Neural progenitor cell (in vitro differentiated cells): Measurements from ENCODE around the gene ADGRD2. TPM values are rescaled to one million over a fixed set of nuclear protein-coding genes. Genes with fewer than 3 reads are reported as not detected.
"Not testable (repeated sequence)": the region's sequence is repeated elsewhere in the genome, so short reads cannot be mapped to it uniquely, and the experiment has no call there.

Source experiments
- DNase-seq: peaks from one replicate; pipeline ENCODE4 v3.0.0-alpha.2; 2016; ENCODE audit warnings: low spot score
- H2AFZ ChIP-seq: fragments of 200-600 bp; sonication (generic); replicated peaks from 2 replicates; pipeline ENCODE4 v1.6.1; 2016; ENCODE audit warnings: antibody characterized with exemption
- H3F3A ChIP-seq: fragments of 200-600 bp; sonication (generic); 2 replicates; pipeline ENCODE4 v1.6.1; 2016; ENCODE audit warnings: antibody characterized with exemption, low read depth
- H3K27ac ChIP-seq: fragments of 200-600 bp; sonication (generic); 2 replicates; pipeline ENCODE4 v1.5.1; 2016; ENCODE audit warnings: mild to moderate bottlenecking
- H3K27me3 ChIP-seq: fragments of 200-600 bp; sonication (generic); 2 replicates; pipeline ENCODE4 v1.6.1; 2016; ENCODE audit warnings: mild to moderate bottlenecking, moderate library complexity
- H3K36me3 ChIP-seq: fragments of 200-600 bp; sonication (generic); 2 replicates; pipeline ENCODE4 v1.5.1; 2016
- H3K4me1 ChIP-seq: fragments of 200-600 bp; sonication (generic); 2 replicates; pipeline ENCODE4 v1.6.1; 2016; ENCODE audit warnings: mixed run types
- H3K4me2 ChIP-seq: fragments of 200-600 bp; sonication (generic); 2 replicates; pipeline ENCODE4 v1.6.1; 2016
- H3K4me3 ChIP-seq: fragments of 200-600 bp; sonication (generic); 2 replicates; pipeline ENCODE4 v1.5.1; 2016
- H3K79me2 ChIP-seq: fragments of 200-600 bp; sonication (generic); 2 replicates; pipeline ENCODE4 v1.6.1; 2016; ENCODE audit warnings: low read depth
- H3K9ac ChIP-seq: fragments of 200-600 bp; sonication (generic); 2 replicates; pipeline ENCODE4 v1.6.1; 2016
- H3K9me3 ChIP-seq: fragments of 200-600 bp; sonication (generic); 2 replicates; pipeline ENCODE4 v1.5.1; 2016; ENCODE audit warnings: low read depth
- H4K20me1 ChIP-seq: fragments of 200-600 bp; sonication (generic); 2 replicates; pipeline ENCODE4 v1.6.1; 2016; ENCODE audit warnings: low read depth
- H3K27ac Mint-ChIP-seq: 3 replicates; pipeline ENCODE4 v1.8.0; 2021; ENCODE audit warnings: mixed read lengths
- H3K27me3 Mint-ChIP-seq: 2 replicates; pipeline ENCODE4 v1.8.0; 2022; ENCODE audit warnings: low read depth, mild to moderate bottlenecking, inconsistent platforms, moderate library complexity, mixed read lengths; ENCODE audit not compliant: insufficient read depth
- H3K36me3 Mint-ChIP-seq: 3 replicates; pipeline ENCODE4 v1.8.0; 2021; ENCODE audit warnings: mixed read lengths
- H3K4me1 Mint-ChIP-seq: 3 replicates; pipeline ENCODE4 v1.8.0; 2021; ENCODE audit warnings: mixed read lengths
- H3K4me3 Mint-ChIP-seq: 3 replicates; pipeline ENCODE4 v1.8.0; 2021; ENCODE audit warnings: mild to moderate bottlenecking, moderate library complexity, mixed read lengths
- H3K9me3 Mint-ChIP-seq: 3 replicates; pipeline ENCODE4 v1.8.0; 2020; ENCODE audit warnings: mixed read lengths
- CTCF ChIP-seq: fragments of 200-600 bp; sonication (generic); IDR thresholded peaks from 2 replicates; pipeline ENCODE4 v1.5.1; 2017; ENCODE audit warnings: antibody characterized with exemption, mild to moderate bottlenecking
- EZH2 ChIP-seq: fragments of 200-600 bp; sonication (generic); IDR thresholded peaks from 2 replicates; pipeline ENCODE4 v1.6.1; 2017; ENCODE audit warnings: antibody characterized with exemption, mild to moderate bottlenecking, moderate library complexity
- EZH2phosphoT487 ChIP-seq: fragments of 200-600 bp; sonication (generic); IDR thresholded peaks from 2 replicates; pipeline ENCODE4 v1.6.1; 2017; ENCODE audit warnings: antibody characterized with exemption
- total RNA-seq: library from RNA; depleted of rRNA; stranded (reverse); fragments of >200 nt; gene quantifications from 2 replicates; pipeline ENCODE4 v1.2.3, GENCODE V29; 2015; ENCODE audit warnings: low replicate concordance

The ADGRD2 gene
- total RNA-seq, 1 donor from 2014 or later, result 0.13 TPM

- no peaks in the 10 kb centered on the region for H3K36me3 Mint-ChIP-seq
- H3K4me1 Mint-ChIP-seq, result peaks cover 3% of the 10 kb centered on the region
- Histone ChIP-seq H3K9me3 (no peaks in the 10 kb centered on the region), H3K4me2 (no peak overlapping the region), H3K27me3 (peaks cover 8% of the 10 kb centered on the region), H3K79me2 (no peaks in the 10 kb centered on the region), H2AFZ (peak overlapping the region; percentile 50), H3K27ac (no peak overlapping the region), H3K4me1 (no peaks in the 10 kb centered on the region), H3K36me3 (no peaks in the 10 kb centered on the region), H3F3A (peaks cover 5% of the 10 kb centered on the region), H3K9ac (no peak overlapping the region), H3K4me3 (no peak overlapping the region), H4K20me1 (no peaks in the 10 kb centered on the region)
- no peak for TF ChIP-seq CTCF
- TF ChIP-seq EZH2, result no peak
- no peak for TF ChIP-seq EZH2phosphoT487
- H3K9me3 Mint-ChIP-seq, result no peaks in the 10 kb centered on the region
- DNase-seq, result no peak
- H3K4me3 Mint-ChIP-seq, result no peak overlapping the region
- H3K27me3 Mint-ChIP-seq, result peaks cover 14% of the 10 kb centered on the region
- no peak overlapping the region for H3K27ac Mint-ChIP-seq
Observed at GRCh38 chr9:124423591-124423990, 26.7 kb upstream of the ADGRD2 start.

- H3K4me1 Mint-ChIP-seq, H3K36me3 ChIP-seq, H3K4me2 ChIP-seq, H3K27ac ChIP-seq, H3K36me3 Mint-ChIP-seq, H2AFZ ChIP-seq, DNase-seq, H3K27ac Mint-ChIP-seq, H3F3A ChIP-seq, H3K79me2 ChIP-seq, H3K9me3 Mint-ChIP-seq, H3K27me3 ChIP-seq, H3K9me3 ChIP-seq, H3K9ac ChIP-seq, H3K4me1 ChIP-seq, H4K20me1 ChIP-seq, H3K4me3 Mint-ChIP-seq, H3K4me3 ChIP-seq: not testable (repeated sequence)
- H3K27me3 Mint-ChIP-seq, result peaks cover 15% of the 10 kb centered on the region
Observed at GRCh38 chr9:124425733-124426132, 24.5 kb upstream of the ADGRD2 start.

GRCh38 chr9:124426361-124426760 is 23.9 kb upstream of the ADGRD2 start:
- Mint-ChIP-seq H3K27me3 (peaks cover 15% of the 10 kb centered on the region), H3K27ac (no peak overlapping the region), H3K4me3 (no peak overlapping the region), H3K4me1 (no peaks in the 10 kb centered on the region), H3K9me3 (no peaks in the 10 kb centered on the region), H3K36me3 (no peaks in the 10 kb centered on the region)
- Histone ChIP-seq H3F3A (peaks cover 5% of the 10 kb centered on the region), H3K27ac (no peak overlapping the region), H3K4me2 (no peak overlapping the region), H4K20me1 (no peaks in the 10 kb centered on the region), H3K36me3 (no peaks in the 10 kb centered on the region), H3K79me2 (no peaks in the 10 kb centered on the region), H3K9ac (no peak overlapping the region), H3K4me1 (no peaks in the 10 kb centered on the region), H3K27me3 (peaks cover 8% of the 10 kb centered on the region), H3K4me3 (no peak overlapping the region), H2AFZ (no peak overlapping the region), H3K9me3 (no peaks in the 10 kb centered on the region)
- TF ChIP-seq EZH2phosphoT487 (no peak), CTCF (no peak), EZH2 (no peak)
- no peak for DNase-seq

- DNase-seq, result no peak
- TF ChIP-seq CTCF (no peak), EZH2phosphoT487 (no peak), EZH2 (no peak)
Observed at GRCh38 chr9:124427281-124427680, 23.0 kb upstream of the ADGRD2 start.

More at GRCh38 chr9:124427281-124427680, 23.0 kb upstream of the ADGRD2 start:
- no peaks in the 10 kb centered on the region for H4K20me1 ChIP-seq
- H3F3A ChIP-seq, result no peaks in the 10 kb centered on the region
- no peaks in the 10 kb centered on the region for H3K9me3 Mint-ChIP-seq
- H3K4me3 Mint-ChIP-seq, result no peak overlapping the region
- no peaks in the 10 kb centered on the region for H3K4me1 ChIP-seq
- H3K36me3 ChIP-seq, result no peaks in the 10 kb centered on the region
- H3K4me3 ChIP-seq, result no peak overlapping the region
- H3K27me3 ChIP-seq, result peaks cover 8% of the 10 kb centered on the region
- H3K4me2 ChIP-seq, result no peak overlapping the region
- no peaks in the 10 kb centered on the region for H3K9me3 ChIP-seq
- no peak overlapping the region for H3K9ac ChIP-seq
- peaks cover 2% of the 10 kb centered on the region for H3K4me1 Mint-ChIP-seq
- H3K79me2 ChIP-seq, result no peaks in the 10 kb centered on the region
- peaks cover 15% of the 10 kb centered on the region for H3K27me3 Mint-ChIP-seq
- no peak overlapping the region for H3K27ac Mint-ChIP-seq
- no peak overlapping the region for H3K27ac ChIP-seq
- no peak overlapping the region for H2AFZ ChIP-seq
- no peaks in the 10 kb centered on the region for H3K36me3 Mint-ChIP-seq
